K562 (cell line): ENCODE results near the gene ZSCAN25. TPM values are rescaled to one million over a fixed set of nuclear protein-coding genes. Genes with fewer than 3 reads are reported as not detected.

Experiments
- ATAC-seq: fragments of 200-7000 bp; cut with Tn5 transposase; 3 replicates; pipeline ENCODE4 v1.9.1; 2020; ENCODE audit warnings: moderate library complexity
- BruUV-seq: library from RNA; stranded (reverse); fragments of 400-500 nt; replicated peaks from 2 replicates; lab custom pipeline; 2021; lab: Mats Ljungman, UMichigan
- CTCF ChIA-PET: fragments of 300-600 bp; formaldehyde crosslinking; extraction: SDS; loops from one replicate; lab custom pipeline; 2021; ENCODE audit warnings: low intra/inter-chr PET ratio; lab: Yijun Ruan, JAX
- POLR2A ChIA-PET: fragments of 300-600, 350-650 bp; sonication (Branson Sonifier 250); formaldehyde crosslinking; extraction: SDS; loops from one replicate; lab custom pipeline; 2021; ENCODE audit warnings: antibody characterized with exemption, inconsistent platforms; lab: Yijun Ruan, JAX
- DNase-seq, 4 experiments: peaks; one replicate each; pipeline versions ENCODE4 v3.0.0 to v3.0.0-alpha.2; 2011 to 2018; ENCODE audit warnings: low spot score in 3 of 4, mixed read lengths in 3 of 4; ENCODE audit errors: extremely low read depth in 1 of 4
- FAIRE-seq: peaks from 2 replicates; lab custom pipeline; 2011; peaks lifted over from hg19 to GRCh38; lab: Jason Lieb, UNC
- H2AFZ ChIP-seq: 2 replicates; pipeline ENCODE4 v1.6.0; 2011; ENCODE audit warnings: low read depth, low read length, control low read depth, inconsistent platforms
- H3K27ac ChIP-seq: fragments of 200-600 bp; 3 replicates; pipeline ENCODE4 v1.8.0; 2011; ENCODE audit warnings: low read depth, mild to moderate bottlenecking, control low read depth, inconsistent platforms, low read length, moderate library complexity, mixed read lengths; ENCODE audit errors: extremely low read depth
- H3K27me3 ChIP-seq, 2 experiments: fragments of 300-600 bp in 1 of 2; 2 replicates in 1 of 2; 3 replicates in 1 of 2; pipeline versions ENCODE4 v1.6.0 to v1.8.0; 2011; ENCODE audit warnings: inconsistent platforms in 2 of 2, low read length in 2 of 2, mild to moderate bottlenecking in 1 of 2, mixed read lengths in 1 of 2, moderate library complexity in 1 of 2; ENCODE audit not compliant: control insufficient read depth in 2 of 2, insufficient read depth in 2 of 2
- H3K36me3 ChIP-seq: fragments of 300-600 bp; 3 replicates; pipeline ENCODE4 v1.8.0; 2011; ENCODE audit warnings: mild to moderate bottlenecking, low read length, inconsistent platforms; ENCODE audit not compliant: control insufficient read depth, insufficient read depth
- H3K4me1 ChIP-seq, 2 experiments: fragments of 200-600 bp in 1 of 2; replicated peaks in 1 of 2; 2 replicates in 1 of 2; 3 replicates in 1 of 2; pipeline versions ENCODE4 v1.5.1 to v1.8.0; 2011; ENCODE audit warnings: inconsistent platforms in 2 of 2, low read length in 2 of 2, mild to moderate bottlenecking in 1 of 2, mixed read lengths in 1 of 2, moderate library complexity in 1 of 2; ENCODE audit not compliant: control insufficient read depth in 2 of 2, insufficient read depth in 2 of 2
- H3K4me2 ChIP-seq: 2 replicates; pipeline ENCODE4 v1.6.1; 2011; ENCODE audit warnings: low read length, control low read depth, inconsistent platforms, mixed read lengths; ENCODE audit not compliant: insufficient read depth
- H3K4me3 ChIP-seq: fragments of 200-600 bp; sonication (generic), shearing (Covaris generic); 2 replicates; pipeline ENCODE4 v1.5.1; 2016; ENCODE audit warnings: control low read depth, inconsistent platforms
- H3K79me2 ChIP-seq: fragments of 200-600 bp; 3 replicates; pipeline ENCODE4 v1.8.0; 2011; ENCODE audit warnings: low read length, inconsistent platforms; ENCODE audit not compliant: control insufficient read depth, insufficient read depth
- H3K9ac ChIP-seq, 2 experiments: 2 replicates each; pipeline versions ENCODE4 v1.6.0 to v1.6.1; 2011; ENCODE audit warnings: low read depth in 2 of 2, low read length in 2 of 2, control low read depth in 1 of 2, inconsistent platforms in 1 of 2, mild to moderate bottlenecking in 1 of 2, mixed read lengths in 1 of 2; ENCODE audit not compliant: insufficient read depth in 1 of 2
- H3K9me1 ChIP-seq: one replicate; pipeline ENCODE4 v1.6.0; 2011; ENCODE audit warnings: inconsistent platforms, mild to moderate bottlenecking, low read length, moderate library complexity; ENCODE audit not compliant: control insufficient read depth, insufficient read depth
- H3K9me3 ChIP-seq: replicated peaks from 2 replicates; pipeline ENCODE4 v1.5.1; 2011; ENCODE audit warnings: low read depth, low read length, inconsistent platforms; ENCODE audit not compliant: control insufficient read depth, insufficient read depth
- H4K20me1 ChIP-seq: replicated peaks from 2 replicates; pipeline ENCODE4 v1.6.1; 2011; ENCODE audit warnings: low read length, inconsistent platforms, mixed read lengths; ENCODE audit not compliant: control insufficient read depth, insufficient read depth
- CREB5 ChIP-seq: fragments of 250-450 bp; sonication (Bioruptor Pico); IDR thresholded peaks from 2 replicates; pipeline ENCODE4 v1.5.0; 2020; ENCODE audit warnings: mild to moderate bottlenecking
- HDAC3 ChIP-seq: fragments of 450-650 bp; IDR thresholded peaks from 2 replicates; pipeline ENCODE4 v1.6.1; 2018; ENCODE audit warnings: borderline replicate concordance, mild to moderate bottlenecking, moderate library complexity; ENCODE audit not compliant: partially characterized antibody
- HEY1 ChIP-seq: fragments of 250-450 bp; sonication (Bioruptor Pico); IDR thresholded peaks from 2 replicates; pipeline ENCODE4 v1.5.0; 2020; ENCODE audit warnings: mild to moderate bottlenecking, moderate library complexity, borderline replicate concordance
- KDM1A ChIP-seq, 2 experiments: fragments of 450-650 bp; IDR thresholded peaks; 2 replicates each; pipeline ENCODE4 v1.6.1; 2016; ENCODE audit warnings: mild to moderate bottlenecking in 2 of 2
- NCOA2 ChIP-seq, 2 experiments: fragments of 450-650 bp; IDR thresholded peaks; 2 replicates each; pipeline ENCODE4 v1.6.1; 2018; ENCODE audit warnings: mild to moderate bottlenecking in 2 of 2, moderate library complexity in 1 of 2; ENCODE audit not compliant: partially characterized antibody in 2 of 2
- NR3C1 ChIP-seq: sonication (generic); formaldehyde crosslinking; IDR thresholded peaks from 2 replicates; pipeline ENCODE4 v1.8.1; 2022; ENCODE audit warnings: missing genetic modification reagents
- PHF21A ChIP-seq: fragments of 450-650 bp; IDR thresholded peaks from 2 replicates; pipeline ENCODE4 v1.6.1; 2017; ENCODE audit warnings: low read depth, borderline replicate concordance
- PHTF2 ChIP-seq: fragments of 250-450 bp; sonication (Bioruptor Pico); IDR thresholded peaks from 2 replicates; pipeline ENCODE4 v1.5.0; 2021; ENCODE audit warnings: mild to moderate bottlenecking
- RERE ChIP-seq: sonication (generic); formaldehyde crosslinking; IDR thresholded peaks from 2 replicates; pipeline ENCODE4 v1.8.0; 2023; ENCODE audit warnings: missing genetic modification reagents, mild to moderate bottlenecking, borderline replicate concordance
- RFX7 ChIP-seq: fragments of 250-450 bp; sonication (Bioruptor Pico); IDR thresholded peaks from 2 replicates; pipeline ENCODE4 v1.5.1; 2021; ENCODE audit warnings: mild to moderate bottlenecking
- SLC30A9 ChIP-seq: fragments of 250-450 bp; sonication (Bioruptor Pico); IDR thresholded peaks from 2 replicates; pipeline ENCODE4 v1.8.0; 2022; ENCODE audit warnings: mild to moderate bottlenecking, moderate library complexity
- SMARCB1 ChIP-seq: IDR thresholded peaks from 2 replicates; pipeline ENCODE4 v1.6.1; 2011; ENCODE audit warnings: improper control_type of control experiment, low read depth; ENCODE audit not compliant: insufficient read length
- ZNF277 ChIP-seq: fragments of 250-450 bp; sonication (Bioruptor Pico); IDR thresholded peaks from 2 replicates; pipeline ENCODE4 v1.8.0; 2022; ENCODE audit warnings: inconsistent platforms, mild to moderate bottlenecking, moderate library complexity, borderline replicate concordance
- ZNF316 ChIP-seq: fragments of 450-650 bp; IDR thresholded peaks from 2 replicates; pipeline ENCODE4 v1.6.1; 2016
- ZNF644 ChIP-seq: fragments of 200-800 bp; sonication (Bioruptor generic); IDR thresholded peaks from 2 replicates; pipeline ENCODE4 v1.6.1; 2016; ENCODE audit warnings: low read depth, missing genetic modification characterization, missing compliant biosample characterization
- ZNF707 ChIP-seq: fragments of 250-450 bp; sonication (Bioruptor Pico); conservative IDR thresholded peaks from 2 replicates; pipeline ENCODE4 v1.8.0; 2022; ENCODE audit warnings: inconsistent platforms, mild to moderate bottlenecking, moderate library complexity
- whole genome bisulfite sequencing: fragments of 100-300 bp; shearing (Covaris generic); methylation state at CpG from one replicate; pipeline ENCODE4 v1.1.6; 2016; ENCODE audit warnings: low coverage, mixed read lengths; ENCODE audit not compliant: insufficient coverage; ENCODE audit errors: missing lambda C conversion rate; 5-methylcytosine and 5-hydroxymethylcytosine counted together
- in situ Hi-C: fragments of 300-500 bp; cut with MboI; formaldehyde crosslinking; loops from 4 replicates; pipeline ENCODE4 v1.15.0; 2018; ENCODE audit warnings: inconsistent platforms, mixed read lengths
- intact Hi-C: fragments of 100-400 bp; cut with micrococcal nuclease; formaldehyde crosslinking; loops from 2 replicates; pipeline ENCODE4 v1.14.2; 2022
- polyA plus RNA-seq, 8 experiments: library from polyadenylated mRNA; depleted of rRNA in 4 of 8; stranded (reverse) in 5 of 8; unstranded in 3 of 8; fragments of >200 nt; fragmentation: Nextera tagmentation in 2 of 8; fragmentation: Illumina TruSeq in 1 of 8; extraction: Ambion mirVana in 2 of 8; extraction: Trizol in 1 of 8; gene quantifications; 2 replicates each; pipeline versions ENCODE4 v1.2.1 to v1.2.3, GENCODE V29; 2011 to 2014; ENCODE audit warnings: inconsistent platforms in 1 of 8, missing spikeins in 1 of 8
- total RNA-seq, 7 experiments: library from RNA; depleted of rRNA in 6 of 7; stranded (reverse); fragments of >200 nt in 6 of 7; fragmentation: Illumina TruSeq in 2 of 7; extraction: Trizol in 2 of 7; gene quantifications; 2 replicates each; pipeline versions ENCODE4 v1.2.1 to v1.2.3, GENCODE V29; 2011 to 2021; ENCODE audit warnings: low replicate concordance in 1 of 7

ZSCAN25 gene
- total and polyA plus RNA-seq, 9 of the 15 experiments (the other 6 are each of a cell fraction or from before 2014, with no cell fraction given) = 0.94 to 18.4 (median 12.8) TPM

- WGBS = 97% methylated on average over 11 of the region's 11 CpGs
- Histone ChIP-seq H3K9me1 (no peaks in the 10 kb centered on the region), H3K36me3 (peaks cover 95% of the 10 kb centered on the region), H3K4me3 (no peak overlapping the region), H3K4me2 (no peak overlapping the region), H3K9ac (no peak overlapping the region), H3K27me3 (no peaks in the 10 kb centered on the region), H3K79me2 (no peaks in the 10 kb centered on the region), H3K9me3 (no peaks in the 10 kb centered on the region), H2AFZ (no peak overlapping the region), H3K4me1 (peaks cover 0 to 8% of the 10 kb centered on the region in 2 experiments; a peak in 4 of 5 replicates), H4K20me1 (peaks cover 6% of the 10 kb centered on the region; the same call in 1 of the 2 replicates), H3K27ac (no peak overlapping the region)
- ChIA-PET POLR2A (interaction anchor here (0.6 kb wide), 1 partner anchor 266 kb away, joined by 4 read pairs; no protein-coding TSS in a partner anchor), CTCF (no interaction called here)
- intact Hi-C loops (no loop called here), in situ Hi-C loops (no loop called here)
- BruUV-seq = no TSS peak
- no peak for ATAC-seq
- no peak for FAIRE-seq
- DNase-seq = no peak
- TF ChIP-seq RFX7 (CRISPR knock-in tag) (no peak), ZNF644 (tag) (no peak), CREB5 (CRISPR knock-in tag) (no peak), HEY1 (CRISPR knock-in tag) (no peak), RERE (no peak), PHF21A (no peak), ZNF277 (CRISPR knock-in tag) (peak; percentile 94), HDAC3 (no peak), ZNF316 (no peak), ZNF707 (CRISPR knock-in tag) (peak; percentile 67), PHTF2 (CRISPR knock-in tag) (0 out of 2 replicates have a peak, but pooled peaks have one; percentile 26), SLC30A9 (peak; percentile 57; the same call in 1 of the 2 replicates), NR3C1 (CRISPR knock-in tag) (no peak), SMARCB1 (no peak), NCOA2 (IDR thresholded peaks at IDR 0.05; ENCODE audit: partially characterized antibody in 2 of 2) (peak in 1 of 2 experiments; percentile 39), KDM1A (IDR thresholded peaks at IDR 0.05) (peak in 1 of 2 experiments; percentile 35; a peak in 1 of 4 replicates)
These were observed 10.8 kb downstream of the ZSCAN25 start for GRCh38 chr7:99627513-99627912.
